DOHH2 (cell line): ENCODE data around the gene HDAC4.

Source experiments
- H3F3A ChIP-seq: fragments of 200-600 bp; sonication (generic), shearing (Covaris generic); 2 replicates; pipeline ENCODE4 v1.6.0; 2016; ENCODE audit warnings: antibody characterized with exemption, mild to moderate bottlenecking; ENCODE audit not compliant: control insufficient read depth, insufficient read depth
- H3K27ac ChIP-seq: fragments of 200-600 bp; sonication (generic); 2 replicates; pipeline ENCODE4 v1.5.1; 2014; ENCODE audit warnings: low read depth, mild to moderate bottlenecking, low read length, moderate library complexity
- H3K27me3 ChIP-seq: fragments of 200-600 bp; sonication (generic); 2 replicates; pipeline ENCODE4 v1.6.1; 2014; ENCODE audit warnings: mild to moderate bottlenecking, low read length, mixed read lengths; ENCODE audit not compliant: control insufficient read depth
- H3K36me3 ChIP-seq: fragments of 200-600 bp; sonication (generic); 2 replicates; pipeline ENCODE4 v1.6.1; 2014; ENCODE audit warnings: mild to moderate bottlenecking, low read length, moderate library complexity, mixed read lengths; ENCODE audit not compliant: control insufficient read depth
- H3K4me1 ChIP-seq: fragments of 200-600 bp; sonication (generic); 2 replicates; pipeline ENCODE4 v1.6.1; 2014; ENCODE audit warnings: mild to moderate bottlenecking, low read length, mixed read lengths; ENCODE audit not compliant: control insufficient read depth
- H3K4me2 ChIP-seq: fragments of 200-600 bp; sonication (generic); 2 replicates; pipeline ENCODE4 v1.6.0; 2014; ENCODE audit warnings: mild to moderate bottlenecking, low read length, moderate library complexity
- H3K4me3 ChIP-seq: fragments of 200-600 bp; sonication (generic); 2 replicates; pipeline ENCODE4 v1.5.1; 2014; ENCODE audit warnings: mild to moderate bottlenecking, low read length, mixed read lengths
- H3K79me2 ChIP-seq: fragments of 200-600 bp; sonication (generic); 2 replicates; pipeline ENCODE4 v1.6.1; 2014; ENCODE audit warnings: mild to moderate bottlenecking, low read length, mixed read lengths; ENCODE audit not compliant: control insufficient read depth
- H3K9me2 ChIP-seq: fragments of 200-600 bp; sonication (generic); replicated peaks from 2 replicates; pipeline ENCODE4 v1.6.1; 2014; ENCODE audit warnings: mild to moderate bottlenecking, low read length, mixed read lengths; ENCODE audit not compliant: control insufficient read depth
- H3K9me3 ChIP-seq: fragments of 200-600 bp; sonication (generic); 2 replicates; pipeline ENCODE4 v1.6.1; 2014; ENCODE audit warnings: antibody characterized with exemption, low read length, mixed read lengths; ENCODE audit not compliant: control insufficient read depth, insufficient read depth
- H4K20me1 ChIP-seq: fragments of 200-600 bp; sonication (generic); 2 replicates; pipeline ENCODE4 v1.6.0; 2014; ENCODE audit warnings: low read depth, mild to moderate bottlenecking, antibody characterized with exemption, low read length, moderate library complexity; ENCODE audit not compliant: control insufficient read depth, insufficient read depth
- CTCF ChIP-seq: fragments of 200-600 bp; sonication (generic); IDR thresholded peaks from one replicate; pipeline ENCODE4 v1.5.1; 2014; ENCODE audit warnings: antibody characterized with exemption, mild to moderate bottlenecking, low read depth, low read length; ENCODE audit not compliant: poor library complexity, severe bottlenecking
- EZH2phosphoT487 ChIP-seq: fragments of 200-600 bp; sonication (generic); IDR thresholded peaks from 2 replicates; pipeline ENCODE4 v1.6.1; 2017; ENCODE audit warnings: borderline replicate concordance, mild to moderate bottlenecking, antibody characterized with exemption, low read length, moderate library complexity, mixed read lengths

HDAC4 gene

GRCh38 chr2:239113171-239113570, 287.6 kb downstream of the HDAC4 start:
- Histone ChIP-seq H3K4me1 (no peaks in the 10 kb centered on the region), H3K27me3 (no peaks in the 10 kb centered on the region), H4K20me1 (no peaks in the 10 kb centered on the region), H3K9me3 (no peaks in the 10 kb centered on the region), H3K4me3 (no peak overlapping the region), H3K36me3 (no peaks in the 10 kb centered on the region), H3K79me2 (no peaks in the 10 kb centered on the region), H3K27ac (no peak overlapping the region), H3K4me2 (no peak overlapping the region), H3F3A (no peaks in the 10 kb centered on the region), H3K9me2 (no peaks in the 10 kb centered on the region)
- TF ChIP-seq EZH2phosphoT487 (no peak), CTCF (no peak)

- H3K4me1 ChIP-seq = no peaks in the 10 kb centered on the region
- TF ChIP-seq CTCF = no peak
- no peak for TF ChIP-seq EZH2phosphoT487
- H3K9me3 ChIP-seq = no peaks in the 10 kb centered on the region
- no peak overlapping the region for H3K27ac ChIP-seq
- H3K27me3 ChIP-seq = no peaks in the 10 kb centered on the region
- H3K9me2 ChIP-seq = no peaks in the 10 kb centered on the region
- no peak overlapping the region for H3K4me3 ChIP-seq
- no peak overlapping the region for H3K4me2 ChIP-seq
- H4K20me1 ChIP-seq = no peaks in the 10 kb centered on the region
- H3K79me2 ChIP-seq = no peaks in the 10 kb centered on the region
- no peaks in the 10 kb centered on the region for H3K36me3 ChIP-seq
- H3F3A ChIP-seq = no peaks in the 10 kb centered on the region
These were observed 288.6 kb downstream of the HDAC4 start for GRCh38 chr2:239112127-239112774.

- Histone ChIP-seq H3K27ac (no peak overlapping the region), H4K20me1 (no peaks in the 10 kb centered on the region), H3K4me2 (no peak overlapping the region), H3K36me3 (no peaks in the 10 kb centered on the region), H3K9me3 (no peaks in the 10 kb centered on the region), H3K27me3 (no peaks in the 10 kb centered on the region), H3F3A (no peaks in the 10 kb centered on the region), H3K9me2 (no peaks in the 10 kb centered on the region), H3K4me1 (no peaks in the 10 kb centered on the region), H3K4me3 (no peak overlapping the region), H3K79me2 (no peaks in the 10 kb centered on the region)
- TF ChIP-seq CTCF = no peak
- TF ChIP-seq EZH2phosphoT487 = no peak
These were observed 289.3 kb downstream of the HDAC4 start for GRCh38 chr2:239111401-239112100.
